ENCODE results near the gene MBLAC2.

MBLAC2 gene

DNA sequence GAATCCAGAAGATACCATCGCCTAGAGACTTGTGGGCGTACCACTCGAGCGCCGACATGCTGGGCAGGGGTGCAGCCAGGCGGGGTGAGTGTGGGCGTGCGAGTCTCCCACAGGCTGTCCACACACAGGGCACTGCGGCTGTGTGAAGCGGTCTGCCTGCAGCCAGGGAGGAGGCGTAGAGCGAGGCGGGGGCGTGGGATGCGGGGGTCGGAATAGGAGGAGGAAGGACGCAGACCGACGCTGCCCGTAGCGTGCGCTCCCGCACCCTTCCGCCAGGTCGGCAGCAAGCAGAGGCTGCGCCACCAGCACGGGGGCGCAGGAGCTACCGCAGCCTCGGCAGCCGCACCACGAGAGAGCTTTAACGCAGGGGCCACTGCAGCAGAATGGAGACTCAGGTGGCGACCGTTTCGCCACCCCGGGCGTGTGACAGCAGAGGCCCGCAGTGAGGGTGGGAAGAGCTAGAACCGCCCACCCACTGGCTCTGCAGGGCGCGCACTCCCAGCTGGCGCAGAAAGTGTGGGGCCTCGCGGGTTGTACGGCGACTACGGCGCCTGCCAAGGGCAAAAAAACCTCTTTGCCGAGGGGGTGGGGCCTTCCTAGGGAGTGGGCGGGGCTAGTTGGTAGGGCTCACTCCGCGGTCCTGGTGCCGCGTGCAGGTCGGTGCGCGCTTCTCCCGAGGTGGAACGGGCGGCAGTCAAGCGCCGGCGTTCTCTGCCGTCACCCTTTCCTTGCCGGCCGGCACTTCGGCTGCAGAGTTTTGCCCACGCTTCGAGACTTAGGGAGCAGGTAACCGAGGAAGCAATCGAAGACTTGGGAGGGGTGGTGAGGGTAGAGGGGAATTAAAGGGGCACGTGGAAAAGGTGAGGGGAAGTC lies at the start of gene MBLAC2, which contains the start of gene POLR3G:
TSS of gene MBLAC2 (minus strand) at position 537 of the 873 bp plus-strand sequence. CDS start at position 58, 479 bp downstream.
TSS of gene POLR3G (plus strand) at position 630 of the 873 bp plus-strand sequence. CDS start 10,704 bp downstream, outside the sequence.
- in situ Hi-C loops (cut with HindIII; ENCODE audit: low pct_ligation_motif_present, low sequenced_read_pairs): no loop called here
- Histone ChIP-seq H3K27ac (peak within 1 kb of the TSS; percentile 86), H3K4me3 (ENCODE audit: low read depth, low read length) (peak within 1 kb of the TSS; percentile 95), H3K36me3 (replicated peaks) (no peaks in the 10 kb centered on the region), H3K27me3 (replicated peaks) (no peaks in the 10 kb centered on the region)
- TF ChIP-seq, protein P1, sequence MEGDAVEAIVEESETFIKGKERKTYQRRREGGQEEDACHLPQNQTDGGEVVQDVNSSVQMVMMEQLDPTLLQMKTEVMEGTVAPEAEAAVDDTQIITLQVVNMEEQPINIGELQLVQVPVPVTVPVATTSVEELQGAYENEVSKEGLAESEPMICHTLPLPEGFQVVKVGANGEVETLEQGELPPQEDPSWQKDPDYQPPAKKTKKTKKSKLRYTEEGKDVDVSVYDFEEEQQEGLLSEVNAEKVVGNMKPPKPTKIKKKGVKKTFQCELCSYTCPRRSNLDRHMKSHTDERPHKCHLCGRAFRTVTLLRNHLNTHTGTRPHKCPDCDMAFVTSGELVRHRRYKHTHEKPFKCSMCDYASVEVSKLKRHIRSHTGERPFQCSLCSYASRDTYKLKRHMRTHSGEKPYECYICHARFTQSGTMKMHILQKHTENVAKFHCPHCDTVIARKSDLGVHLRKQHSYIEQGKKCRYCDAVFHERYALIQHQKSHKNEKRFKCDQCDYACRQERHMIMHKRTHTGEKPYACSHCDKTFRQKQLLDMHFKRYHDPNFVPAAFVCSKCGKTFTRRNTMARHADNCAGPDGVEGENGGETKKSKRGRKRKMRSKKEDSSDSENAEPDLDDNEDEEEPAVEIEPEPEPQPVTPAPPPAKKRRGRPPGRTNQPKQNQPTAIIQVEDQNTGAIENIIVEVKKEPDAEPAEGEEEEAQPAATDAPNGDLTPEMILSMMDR (IDR thresholded peaks at IDR 0.05; ENCODE audit: low read depth, low read length, missing control alignments): peak; percentile 67
- peak; percentile 89 for DNase-seq

DNA sequence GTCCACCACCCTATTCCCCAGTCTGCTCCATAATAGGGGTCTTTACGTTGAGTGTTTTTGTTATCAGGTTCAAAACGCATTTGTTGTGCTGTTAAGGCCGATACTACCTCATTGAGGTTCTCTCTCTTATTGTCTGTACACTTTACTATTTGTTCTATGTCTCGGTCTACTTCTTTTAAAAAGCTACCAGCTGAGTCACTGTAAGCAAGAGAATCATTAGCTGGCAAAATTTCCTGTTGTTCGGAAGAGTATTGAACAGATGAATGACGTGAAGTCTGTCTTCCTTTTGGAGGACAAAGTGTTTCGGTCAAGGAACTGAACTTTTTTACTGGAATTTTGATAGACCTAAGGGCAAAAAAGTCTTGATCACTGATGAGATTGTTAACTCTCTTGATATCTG lies 44.5 kb upstream of the MBLAC2 start:
- Histone ChIP-seq H3K4me3 (ENCODE audit: low read depth, low read length) (no peak overlapping the region), H3K36me3 (replicated peaks) (peaks cover 9% of the 10 kb centered on the region), H3K27me3 (replicated peaks) (no peaks in the 10 kb centered on the region), H3K27ac (no peak overlapping the region)
- TF ChIP-seq, protein P1 (IDR thresholded peaks at IDR 0.05; ENCODE audit: low read depth, low read length, missing control alignments): no peak
- in situ Hi-C loops (cut with HindIII; ENCODE audit: low pct_ligation_motif_present, low sequenced_read_pairs): no loop called here
- DNase-seq: no peak

DNA sequence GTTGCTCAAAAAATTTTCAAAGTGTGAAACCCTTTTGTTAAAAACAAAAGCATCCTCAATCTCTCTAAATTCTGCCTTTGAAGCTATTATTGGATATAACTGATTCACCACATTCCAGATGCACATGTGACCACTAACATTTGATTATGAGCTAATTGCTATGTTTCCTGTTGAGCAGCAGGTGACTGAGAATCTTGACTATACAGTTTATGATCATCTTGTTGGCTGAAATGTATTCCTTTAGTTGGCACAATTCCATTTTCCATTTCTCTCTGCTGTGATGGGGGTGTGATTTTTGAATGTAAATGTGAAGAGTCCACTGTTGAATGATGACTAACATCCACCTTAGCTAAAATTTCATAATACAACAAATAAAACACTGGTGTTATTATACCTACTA lies 44.1 kb upstream of the MBLAC2 start:
- TF ChIP-seq, protein P1 (IDR thresholded peaks at IDR 0.05; ENCODE audit: low read depth, low read length, missing control alignments): no peak
- Histone ChIP-seq H3K4me3 (ENCODE audit: low read depth, low read length) (no peak overlapping the region), H3K27ac (no peak overlapping the region), H3K27me3 (replicated peaks) (no peaks in the 10 kb centered on the region), H3K36me3 (replicated peaks) (peaks cover 9% of the 10 kb centered on the region)
- in situ Hi-C loops (cut with HindIII; ENCODE audit: low pct_ligation_motif_present, low sequenced_read_pairs): no loop called here
- DNase-seq: no peak

DNA sequence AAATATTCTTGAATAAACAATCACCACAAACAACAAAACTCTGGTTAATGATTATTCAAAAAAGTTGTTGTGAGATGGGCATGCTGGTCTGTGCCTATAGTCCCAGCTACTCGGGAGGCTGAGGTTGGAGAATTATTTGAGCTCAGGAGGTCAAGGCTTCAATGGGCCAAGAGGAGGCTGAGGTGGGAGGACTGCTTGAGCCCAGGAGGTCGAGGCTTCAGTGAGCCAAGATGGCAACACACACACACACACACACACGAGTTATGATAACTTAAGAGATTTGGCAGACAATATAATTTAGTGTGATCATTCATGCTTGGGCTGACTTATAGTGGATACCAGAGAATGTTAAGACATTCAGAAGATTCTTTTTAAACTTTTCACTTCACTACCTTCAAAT lies 39.9 kb upstream of the MBLAC2 start:
- Histone ChIP-seq H3K4me3 (ENCODE audit: low read depth, low read length) (no peak overlapping the region), H3K27me3 (replicated peaks) (no peaks in the 10 kb centered on the region), H3K36me3 (replicated peaks) (peaks cover 7% of the 10 kb centered on the region), H3K27ac (no peak overlapping the region)
- DNase-seq: no peak
- in situ Hi-C loops (cut with HindIII; ENCODE audit: low pct_ligation_motif_present, low sequenced_read_pairs): no loop called here
- TF ChIP-seq, protein P1 (IDR thresholded peaks at IDR 0.05; ENCODE audit: low read depth, low read length, missing control alignments): no peak

DNA sequence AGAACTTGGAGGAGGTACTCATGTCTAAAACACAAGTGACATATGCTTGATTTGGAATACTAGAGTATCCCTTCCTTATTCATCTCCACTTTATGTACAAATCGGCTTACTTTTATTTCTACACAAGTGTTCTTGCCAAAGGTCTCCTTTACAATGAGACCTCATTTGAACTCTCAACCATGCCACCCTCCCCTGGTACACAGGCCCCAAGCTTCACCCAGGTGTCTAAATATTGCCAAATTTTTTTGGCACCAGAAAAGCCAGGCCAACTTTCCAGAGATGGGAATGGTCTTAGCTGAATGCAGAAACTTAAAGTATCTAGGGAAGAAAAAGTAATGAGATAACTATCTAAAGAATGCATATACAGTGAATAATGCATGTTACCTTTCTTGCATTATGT lies 35.9 kb upstream of the MBLAC2 start:
- TF ChIP-seq, protein P1 (IDR thresholded peaks at IDR 0.05; ENCODE audit: low read depth, low read length, missing control alignments): no peak
- Histone ChIP-seq H3K36me3 (replicated peaks) (no peaks in the 10 kb centered on the region), H3K4me3 (ENCODE audit: low read depth, low read length) (no peak overlapping the region), H3K27ac (no peak overlapping the region), H3K27me3 (replicated peaks) (no peaks in the 10 kb centered on the region)
- no peak for DNase-seq
- in situ Hi-C loops (cut with HindIII; ENCODE audit: low pct_ligation_motif_present, low sequenced_read_pairs): no loop called here
